Smooth muscle cell (in vitro differentiated cells): Measurements from ENCODE around the gene PARD3. TPM values are rescaled to one million over a fixed set of nuclear protein-coding genes. Genes with fewer than 3 reads are reported as not detected.

Source experiments
- DNase-seq: peaks from one replicate; lab custom pipeline; 2025; ENCODE audit not compliant: unreplicated experiment; lab: John Stamatoyannopoulos, UW
- H2AFZ ChIP-seq: fragments of 200-600 bp; sonication (generic); 2 replicates; pipeline ENCODE4 v1.6.0; 2016; ENCODE audit warnings: antibody characterized with exemption, low read depth, mild to moderate bottlenecking
- H3F3A ChIP-seq: fragments of 200-600 bp; sonication (generic); 2 replicates; pipeline ENCODE4 v1.6.0; 2017; ENCODE audit warnings: antibody characterized with exemption, low read depth
- H3K27ac ChIP-seq: fragments of 200-600 bp; sonication (generic); 2 replicates; pipeline ENCODE4 v1.5.1; 2016; ENCODE audit warnings: low read depth, mild to moderate bottlenecking
- H3K27me3 ChIP-seq: fragments of 200-600 bp; sonication (generic); 2 replicates; pipeline ENCODE4 v1.6.1; 2016; ENCODE audit warnings: low read depth, mild to moderate bottlenecking
- H3K36me3 ChIP-seq: fragments of 200-600 bp; sonication (generic); 2 replicates; pipeline ENCODE4 v1.5.1; 2016; ENCODE audit warnings: low read depth
- H3K4me1 ChIP-seq: fragments of 200-600 bp; sonication (generic); 2 replicates; pipeline ENCODE4 v1.5.1; 2016; ENCODE audit warnings: low read depth
- H3K4me2 ChIP-seq: fragments of 200-600 bp; sonication (generic); 2 replicates; pipeline ENCODE4 v1.6.0; 2016; ENCODE audit warnings: mild to moderate bottlenecking
- H3K4me3 ChIP-seq: fragments of 200-600 bp; sonication (generic); 2 replicates; pipeline ENCODE4 v1.5.1; 2016; ENCODE audit warnings: mild to moderate bottlenecking
- H3K79me2 ChIP-seq: fragments of 200-600 bp; sonication (generic); 2 replicates; pipeline ENCODE4 v1.6.0; 2016; ENCODE audit warnings: low read depth, mild to moderate bottlenecking
- H3K9ac ChIP-seq: fragments of 200-600 bp; sonication (generic); 2 replicates; pipeline ENCODE4 v1.6.0; 2016; ENCODE audit warnings: low read depth
- H3K9me3 ChIP-seq: fragments of 200-600 bp; sonication (generic); replicated peaks from 2 replicates; pipeline ENCODE4 v1.5.1; 2016; ENCODE audit warnings: low read depth
- H4K20me1 ChIP-seq: fragments of 200-600 bp; sonication (generic); 2 replicates; pipeline ENCODE4 v1.6.0; 2016; ENCODE audit warnings: low read depth
- WGBS: methylation state at CpG from one replicate; pipeline ENCODE4 v1.1.7; 2016; ENCODE audit warnings: low lambda C conversion rate; 5-methylcytosine and 5-hydroxymethylcytosine counted together
- polyA plus RNA-seq: library from polyadenylated mRNA; unstranded; fragments of >200 nt; fragmentation: Nextera tagmentation; extraction: Ambion mirVana; gene quantifications from 2 replicates; pipeline ENCODE4 v1.2.1, GENCODE V29; 2016
- total RNA-seq: library from RNA; depleted of rRNA; stranded (reverse); fragments of >200 nt; gene quantifications from 2 replicates; pipeline ENCODE4 v1.2.3, GENCODE V29; 2014
- TF ChIP-seq, protein P1 (sequence below): fragments of 200-600 bp; sonication (generic); IDR thresholded peaks from 2 replicates; pipeline ENCODE4 v1.5.1; 2017; ENCODE audit warnings: borderline replicate concordance, mild to moderate bottlenecking, antibody characterized with exemption; ENCODE audit not compliant: insufficient read depth, poor library complexity, severe bottlenecking

Gene PARD3
- total and polyA plus RNA-seq, 2 experiments from 2014 or later = 17.5 to 26.0 TPM

DNA sequence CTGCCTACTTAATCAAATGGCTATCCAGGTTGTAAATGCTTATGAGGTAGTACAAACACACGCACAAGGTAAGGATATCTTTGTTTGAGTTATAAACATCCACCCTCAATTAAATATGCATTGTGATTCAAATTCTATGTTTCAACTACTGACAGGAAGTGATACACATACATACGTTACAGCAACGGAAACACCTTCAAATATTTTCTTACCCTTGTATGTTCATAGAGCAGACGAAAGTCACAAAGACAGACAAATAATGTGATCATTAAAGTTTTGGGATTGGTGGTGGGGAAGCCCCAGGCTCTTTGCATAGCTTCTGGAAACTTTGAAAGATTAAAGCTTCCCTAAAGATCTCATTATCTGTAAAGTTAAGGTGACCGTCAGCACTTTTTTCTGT, 521.0 kb downstream of the PARD3 start:
- DNase-seq = no peak
- H4K20me1 ChIP-seq = no peaks in the 10 kb centered on the region
- 82% methylated on average over 5 of the region's 5 CpGs for WGBS

DNA sequence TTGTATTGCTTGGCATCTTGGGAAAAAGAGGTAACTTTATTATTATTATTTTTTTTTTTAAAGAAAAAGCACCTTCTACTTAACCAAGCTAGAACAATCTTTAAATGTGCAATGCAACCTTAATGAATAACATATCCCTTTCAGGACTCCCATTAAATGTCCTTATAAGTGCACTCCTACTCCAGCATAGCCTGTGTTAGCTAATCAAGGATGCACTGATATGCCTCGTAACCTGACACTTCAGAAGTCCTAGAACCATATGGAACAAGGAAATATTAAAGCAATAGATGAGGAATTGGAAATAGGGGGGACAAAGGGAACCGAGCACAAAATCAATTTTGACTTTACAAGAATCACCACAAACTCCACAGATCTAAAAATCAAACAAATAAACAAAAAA, 522.4 kb downstream of the PARD3 start:
- Histone ChIP-seq H3F3A (peaks cover 11% of the 10 kb centered on the region), H3K4me3 (no peak overlapping the region), H3K9ac (no peak overlapping the region), H3K27me3 (no peaks in the 10 kb centered on the region), H2AFZ (no peak overlapping the region), H3K79me2 (no peaks in the 10 kb centered on the region), H3K4me1 (peaks cover 11% of the 10 kb centered on the region), H4K20me1 (no peaks in the 10 kb centered on the region), H3K4me2 (peak overlapping the region; percentile 34), H3K36me3 (no peaks in the 10 kb centered on the region), H3K9me3 (no peaks in the 10 kb centered on the region), H3K27ac (no peak overlapping the region)
- DNase-seq = no peak
- WGBS = 75% methylated on average over 2 of the region's 2 CpGs
- TF ChIP-seq, protein P1, sequence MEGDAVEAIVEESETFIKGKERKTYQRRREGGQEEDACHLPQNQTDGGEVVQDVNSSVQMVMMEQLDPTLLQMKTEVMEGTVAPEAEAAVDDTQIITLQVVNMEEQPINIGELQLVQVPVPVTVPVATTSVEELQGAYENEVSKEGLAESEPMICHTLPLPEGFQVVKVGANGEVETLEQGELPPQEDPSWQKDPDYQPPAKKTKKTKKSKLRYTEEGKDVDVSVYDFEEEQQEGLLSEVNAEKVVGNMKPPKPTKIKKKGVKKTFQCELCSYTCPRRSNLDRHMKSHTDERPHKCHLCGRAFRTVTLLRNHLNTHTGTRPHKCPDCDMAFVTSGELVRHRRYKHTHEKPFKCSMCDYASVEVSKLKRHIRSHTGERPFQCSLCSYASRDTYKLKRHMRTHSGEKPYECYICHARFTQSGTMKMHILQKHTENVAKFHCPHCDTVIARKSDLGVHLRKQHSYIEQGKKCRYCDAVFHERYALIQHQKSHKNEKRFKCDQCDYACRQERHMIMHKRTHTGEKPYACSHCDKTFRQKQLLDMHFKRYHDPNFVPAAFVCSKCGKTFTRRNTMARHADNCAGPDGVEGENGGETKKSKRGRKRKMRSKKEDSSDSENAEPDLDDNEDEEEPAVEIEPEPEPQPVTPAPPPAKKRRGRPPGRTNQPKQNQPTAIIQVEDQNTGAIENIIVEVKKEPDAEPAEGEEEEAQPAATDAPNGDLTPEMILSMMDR = no peak

More for the DNA sequence above, 521.0 kb downstream of the PARD3 start:
- Histone ChIP-seq H3K4me3 (no peak overlapping the region), H3K4me1 (peaks cover 16% of the 10 kb centered on the region), H3K79me2 (no peaks in the 10 kb centered on the region), H3K9me3 (no peaks in the 10 kb centered on the region), H3K4me2 (no peak overlapping the region), H3K27ac (no peak overlapping the region), H3K27me3 (no peaks in the 10 kb centered on the region), H2AFZ (no peak overlapping the region), H3F3A (peaks cover 11% of the 10 kb centered on the region), H3K9ac (no peak overlapping the region), H3K36me3 (no peaks in the 10 kb centered on the region)
- TF ChIP-seq, protein P1 = no peak

DNA sequence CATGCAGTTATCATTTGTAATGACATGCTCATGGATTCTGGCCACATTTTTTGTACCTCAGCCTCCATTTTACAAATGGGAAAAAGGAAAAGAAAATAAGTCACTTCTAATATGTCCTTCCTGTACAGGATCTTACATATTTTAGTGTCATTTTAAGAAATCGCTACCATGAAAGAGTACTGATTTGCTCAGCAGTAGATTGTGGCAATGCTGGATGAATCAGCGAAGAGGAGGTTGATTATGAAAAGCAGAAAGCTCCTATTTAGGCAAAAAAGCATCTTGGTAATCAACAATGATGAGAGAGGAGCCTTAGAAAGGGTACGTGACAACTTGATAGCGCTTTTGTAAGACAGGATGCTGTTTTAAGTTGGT, 522.9 kb downstream of the PARD3 start:
- Histone ChIP-seq H4K20me1 (no peaks in the 10 kb centered on the region), H2AFZ (peak overlapping the region; percentile 19), H3K4me3 (no peak overlapping the region), H3K27me3 (no peaks in the 10 kb centered on the region), H3K9ac (no peak overlapping the region), H3F3A (peaks cover 11% of the 10 kb centered on the region), H3K9me3 (no peaks in the 10 kb centered on the region), H3K36me3 (no peaks in the 10 kb centered on the region), H3K4me2 (peak overlapping the region; percentile 34), H3K79me2 (no peaks in the 10 kb centered on the region), H3K4me1 (peaks cover 11% of the 10 kb centered on the region), H3K27ac (peak overlapping the region; percentile 27)
- WGBS = 60% methylated on average over 4 of the region's 4 CpGs
- TF ChIP-seq, protein P1 = no peak
- DNase-seq = no peak

DNA sequence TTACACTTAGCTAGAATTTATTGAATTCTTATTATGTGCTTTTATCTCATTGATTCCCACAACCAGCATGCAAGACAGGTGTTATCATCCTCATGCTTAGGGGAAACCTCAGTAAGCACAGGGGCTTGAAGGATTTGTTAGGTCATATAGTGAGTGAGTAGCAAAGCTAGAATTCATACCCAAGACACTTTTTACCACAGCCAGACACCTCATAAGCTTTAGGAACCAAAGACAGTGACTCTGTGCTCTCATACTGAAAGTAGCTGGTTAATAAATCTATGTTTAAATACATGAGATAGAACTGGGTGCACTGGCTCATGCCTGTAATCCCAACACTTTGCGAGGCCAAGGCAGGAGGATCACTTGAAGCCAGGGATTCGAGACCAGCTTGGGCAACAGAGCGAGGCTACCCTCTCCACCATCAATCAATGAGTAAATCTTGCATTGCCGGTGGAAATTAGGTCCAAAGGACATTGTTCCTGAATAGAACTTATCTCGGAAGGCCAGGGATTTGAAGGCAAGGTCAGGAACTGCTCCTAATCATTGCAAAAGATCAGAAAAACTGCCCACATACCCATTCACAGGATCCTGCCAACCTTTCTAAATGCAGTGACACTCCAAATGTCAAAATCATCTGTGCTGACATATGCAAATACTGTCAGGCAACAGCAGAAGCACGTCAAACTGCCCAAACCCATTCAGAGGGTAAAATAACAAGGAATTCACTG, 523.5 kb downstream of the PARD3 start:
- Histone ChIP-seq H3K4me3 (no peak overlapping the region), H3K9ac (no peak overlapping the region), H3K4me2 (peak overlapping the region; percentile 34), H3K79me2 (no peaks in the 10 kb centered on the region), H2AFZ (no peak overlapping the region), H3K9me3 (no peaks in the 10 kb centered on the region), H3F3A (peaks cover 11% of the 10 kb centered on the region), H3K36me3 (no peaks in the 10 kb centered on the region), H3K27ac (peak overlapping the region; percentile 27), H4K20me1 (no peaks in the 10 kb centered on the region), H3K4me1 (peaks cover 11% of the 10 kb centered on the region), H3K27me3 (no peaks in the 10 kb centered on the region)
- DNase-seq = no peak
- TF ChIP-seq, protein P1 = no peak
- 88% methylated on average over 6 of the region's 6 CpGs for WGBS
